SK-N-SH treated with all-trans-retinoic acid at 6 μM for 48 hours (cell line): ENCODE data around the gene KRTAP9-4.
"Not testable (repeated sequence)": the region's sequence is repeated elsewhere in the genome, so short reads cannot be mapped to it uniquely, and the experiment has no call there.

ENCODE experiments used
- ARNTL ChIP-seq: fragments of 450-650 bp; formaldehyde crosslinking; IDR thresholded peaks from 2 replicates; pipeline ENCODE4 v1.5.0; 2020; ENCODE audit warnings: low read depth, mild to moderate bottlenecking, moderate library complexity, borderline replicate concordance
- CREB5 ChIP-seq: fragments of 250-450 bp; sonication (Bioruptor Pico); IDR thresholded peaks from 2 replicates; pipeline ENCODE4 v1.5.1; 2020; ENCODE audit warnings: low read depth, mild to moderate bottlenecking, moderate library complexity
- CSDC2 ChIP-seq: fragments of 250-450 bp; sonication (Bioruptor Pico); IDR thresholded peaks from 2 replicates; pipeline ENCODE4 v1.5.0; 2020; ENCODE audit warnings: mild to moderate bottlenecking, moderate library complexity
- CSRNP3 ChIP-seq: fragments of 250-450 bp; sonication (Bioruptor Pico); IDR thresholded peaks from 2 replicates; pipeline ENCODE4 v1.5.1; 2021; ENCODE audit warnings: mild to moderate bottlenecking, moderate library complexity
- ESRRG ChIP-seq: fragments of 250-450 bp; sonication (Bioruptor Pico); IDR thresholded peaks from 2 replicates; pipeline ENCODE4 v1.6.1; 2021; ENCODE audit warnings: mild to moderate bottlenecking
- ISL1 ChIP-seq: fragments of 250-450 bp; sonication (Bioruptor Pico); IDR thresholded peaks from 2 replicates; pipeline ENCODE4 v2.1.2; 2022; ENCODE audit warnings: mild to moderate bottlenecking, moderate library complexity
- RARB ChIP-seq: fragments of 250-450 bp; sonication (Bioruptor Pico); IDR thresholded peaks from 2 replicates; pipeline ENCODE4 v1.8.0; 2021; ENCODE audit warnings: mild to moderate bottlenecking, moderate library complexity
- ZC3H10 ChIP-seq: fragments of 250-450 bp; sonication (Bioruptor Pico); IDR thresholded peaks from 2 replicates; pipeline ENCODE4 v1.5.1; 2021; ENCODE audit warnings: mild to moderate bottlenecking, moderate library complexity
- ZFP3 ChIP-seq: fragments of 250-450 bp; sonication (Bioruptor Pico); IDR thresholded peaks from 2 replicates; pipeline ENCODE4 v1.5.0; 2020; ENCODE audit warnings: mild to moderate bottlenecking, moderate library complexity
- ZFP30 ChIP-seq: fragments of 450-650 bp; formaldehyde crosslinking; IDR thresholded peaks from 2 replicates; pipeline ENCODE4 v1.5.0; 2022; ENCODE audit warnings: mild to moderate bottlenecking, moderate library complexity
- ZNF565 ChIP-seq: fragments of 450-650 bp; formaldehyde crosslinking; conservative IDR thresholded peaks from 2 replicates; pipeline ENCODE4 v1.5.0; 2020; ENCODE audit warnings: low read depth, mild to moderate bottlenecking, moderate library complexity
- TF ChIP-seq, protein P1 (sequence below): fragments of 250-450 bp; sonication (Bioruptor Pico); IDR thresholded peaks from 2 replicates; pipeline ENCODE4 v1.8.0; 2020; ENCODE audit warnings: mild to moderate bottlenecking, moderate library complexity, borderline replicate concordance

- not testable (repeated sequence) for TF ChIP-seq CSRNP3 (CRISPR knock-in tag); ZFP30 (CRISPR knock-in tag); ISL1 (CRISPR knock-in tag); ZC3H10 (CRISPR knock-in tag); ZFP3; CSDC2; ESRRG (CRISPR knock-in tag); CREB5 (CRISPR knock-in tag); ZNF565 (CRISPR knock-in tag); RARB (CRISPR knock-in tag); ARNTL (CRISPR knock-in tag)
- TF ChIP-seq, protein P1, sequence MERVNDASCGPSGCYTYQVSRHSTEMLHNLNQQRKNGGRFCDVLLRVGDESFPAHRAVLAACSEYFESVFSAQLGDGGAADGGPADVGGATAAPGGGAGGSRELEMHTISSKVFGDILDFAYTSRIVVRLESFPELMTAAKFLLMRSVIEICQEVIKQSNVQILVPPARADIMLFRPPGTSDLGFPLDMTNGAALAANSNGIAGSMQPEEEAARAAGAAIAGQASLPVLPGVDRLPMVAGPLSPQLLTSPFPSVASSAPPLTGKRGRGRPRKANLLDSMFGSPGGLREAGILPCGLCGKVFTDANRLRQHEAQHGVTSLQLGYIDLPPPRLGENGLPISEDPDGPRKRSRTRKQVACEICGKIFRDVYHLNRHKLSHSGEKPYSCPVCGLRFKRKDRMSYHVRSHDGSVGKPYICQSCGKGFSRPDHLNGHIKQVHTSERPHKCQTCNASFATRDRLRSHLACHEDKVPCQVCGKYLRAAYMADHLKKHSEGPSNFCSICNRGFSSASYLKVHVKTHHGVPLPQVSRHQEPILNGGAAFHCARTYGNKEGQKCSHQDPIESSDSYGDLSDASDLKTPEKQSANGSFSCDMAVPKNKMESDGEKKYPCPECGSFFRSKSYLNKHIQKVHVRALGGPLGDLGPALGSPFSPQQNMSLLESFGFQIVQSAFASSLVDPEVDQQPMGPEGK, result not testable (repeated sequence)
These were observed 16.9 kb upstream of the KRTAP9-4 start, which contains the start of gene KRTAP9-3 for GRCh38 chr17:41232399-41233105.
